Stimulated activated CD4-positive, alpha-beta T cell treated with anti-CD3 and anti-CD28 coated beads, Interleukin-15, amount 100 ng/mL, for 1 hour (primary cell): ENCODE data around the gene NFKBIA.
"Not testable (repeated sequence)": the region's sequence is repeated elsewhere in the genome, so short reads cannot be mapped to it uniquely, and the experiment has no call there.

ENCODE experiments used
- DNase-seq, 2 donors: peaks; one replicate each; pipeline ENCODE4 v3.0.0-alpha.2; 2020; ENCODE audit warnings: low read depth in 1 of 2, low spot score in 1 of 2

Gene NFKBIA

GRCh38 chr14:35404449-35405303, at the start of gene NFKBIA:
Gene NFKBIA (minus strand): TSS chr14:35404749. CDS start chr14:35404644, 105 bp downstream.
- peak; percentile 93 to 97 for DNase-seq

GRCh38 chr14:35446450-35446849, 41.9 kb upstream of the NFKBIA start:
- no peak for DNase-seq

GRCh38 chr14:35444104-35444503, 39.6 kb upstream of the NFKBIA start:
- DNase-seq, result no peak

- DNase-seq, result no peak
Measured at GRCh38 chr14:35441160-35441559, 36.6 kb upstream of the NFKBIA start.

- no peak for DNase-seq
Measured at GRCh38 chr14:35438910-35439713, 34.6 kb upstream of the NFKBIA start.

GRCh38 chr14:35438492-35438891, 33.9 kb upstream of the NFKBIA start:
- not testable (repeated sequence) for DNase-seq

- DNase-seq, result no peak
Measured at GRCh38 chr14:35435177-35435576, 30.6 kb upstream of the NFKBIA start.

- DNase-seq, result no peak
Measured at GRCh38 chr14:35433826-35434225, 29.3 kb upstream of the NFKBIA start.

GRCh38 chr14:35430459-35431199, 26.1 kb upstream of the NFKBIA start:
- DNase-seq, result no peak

GRCh38 chr14:35429951-35430350, 25.4 kb upstream of the NFKBIA start:
- DNase-seq, result no peak

GRCh38 chr14:35425850-35426249, 21.3 kb upstream of the NFKBIA start:
- DNase-seq, result no peak

- no peak for DNase-seq
Measured at GRCh38 chr14:35423621-35424020, 19.1 kb upstream of the NFKBIA start.

GRCh38 chr14:35420036-35420811, 15.7 kb upstream of the NFKBIA start:
- DNase-seq, result no peak

GRCh38 chr14:35419429-35419841, 14.9 kb upstream of the NFKBIA start:
- DNase-seq, result no peak

GRCh38 chr14:35418093-35418492, 13.5 kb upstream of the NFKBIA start:
- no peak for DNase-seq

GRCh38 chr14:35416108-35416750, 11.7 kb upstream of the NFKBIA start:
- peak; percentile 35 to 49 for DNase-seq

- no peak for DNase-seq
Measured at GRCh38 chr14:35414365-35414764, 9.8 kb upstream of the NFKBIA start.

- DNase-seq, result no peak
Measured at GRCh38 chr14:35412272-35413056, 7.9 kb upstream of the NFKBIA start.

- DNase-seq, result no peak
Measured at GRCh38 chr14:35410858-35411257, 6.3 kb upstream of the NFKBIA start.
